ENCODE data around the gene UBL3.

The UBL3 gene

GRCh38 chr13:29816715-29817114 is 33.7 kb downstream of the UBL3 start:
- FAIRE-seq, result peak; percentile 47
- no peak for DNase-seq (ENCODE audit: extremely low spot score, insufficient read length, low read depth)

- DNase-seq (ENCODE audit: extremely low spot score, insufficient read length, low read depth) (no peak), FAIRE-seq (no peak)
These were observed 35.1 kb downstream of the UBL3 start for GRCh38 chr13:29815336-29815735.

GRCh38 chr13:29810898-29811297 is 39.5 kb downstream of the UBL3 start:
- DNase-seq (ENCODE audit: extremely low spot score, insufficient read length, low read depth) (no peak), FAIRE-seq (no peak)

- DNase-seq (ENCODE audit: extremely low spot score, insufficient read length, low read depth) (no peak), FAIRE-seq (peak; percentile 53)
These were observed 40.2 kb downstream of the UBL3 start for GRCh38 chr13:29810145-29810742.

- FAIRE-seq (no peak), DNase-seq (ENCODE audit: extremely low spot score, insufficient read length, low read depth) (no peak)
These were observed 42.2 kb downstream of the UBL3 start for GRCh38 chr13:29808264-29808663.

GRCh38 chr13:29805994-29806979 is 44.1 kb downstream of the UBL3 start:
- FAIRE-seq (no peak), DNase-seq (ENCODE audit: extremely low spot score, insufficient read length, low read depth) (no peak)

- DNase-seq (ENCODE audit: extremely low spot score, insufficient read length, low read depth) (no peak), FAIRE-seq (no peak)
These were observed 47.2 kb downstream of the UBL3 start for GRCh38 chr13:29803221-29803620.

- no peak for FAIRE-seq
These were observed 47.8 kb downstream of the UBL3 start for GRCh38 chr13:29802621-29803020.

GRCh38 chr13:29801737-29802305 is 48.6 kb downstream of the UBL3 start:
- DNase-seq (ENCODE audit: extremely low spot score, insufficient read length, low read depth), result no peak
- FAIRE-seq, result peak; percentile 73

More at GRCh38 chr13:29802621-29803020, 47.8 kb downstream of the UBL3 start:
- DNase-seq (ENCODE audit: extremely low spot score, insufficient read length, low read depth), result no peak

- no peak for DNase-seq (ENCODE audit: extremely low spot score, insufficient read length, low read depth)
- FAIRE-seq, result no peak
These were observed 49.3 kb downstream of the UBL3 start for GRCh38 chr13:29801102-29801501.

- FAIRE-seq, result no peak
These were observed 49.7 kb downstream of the UBL3 start for GRCh38 chr13:29800687-29801086.

GRCh38 chr13:29799041-29799440 is 51.4 kb downstream of the UBL3 start:
- FAIRE-seq (no peak), DNase-seq (ENCODE audit: extremely low spot score, insufficient read length, low read depth) (no peak)

More at GRCh38 chr13:29800687-29801086, 49.7 kb downstream of the UBL3 start:
- no peak for DNase-seq (ENCODE audit: extremely low spot score, insufficient read length, low read depth)

GRCh38 chr13:29791997-29792780 is 58.2 kb downstream of the UBL3 start:
- FAIRE-seq, result no peak
- DNase-seq (ENCODE audit: extremely low spot score, insufficient read length, low read depth), result no peak

- FAIRE-seq (no peak), DNase-seq (ENCODE audit: extremely low spot score, insufficient read length, low read depth) (no peak)
These were observed 58.9 kb downstream of the UBL3 start for GRCh38 chr13:29791508-29791907.

GRCh38 chr13:29786698-29787097 is 63.7 kb downstream of the UBL3 start:
- FAIRE-seq, result no peak
- DNase-seq (ENCODE audit: extremely low spot score, insufficient read length, low read depth), result no peak

- FAIRE-seq (no peak), DNase-seq (ENCODE audit: extremely low spot score, insufficient read length, low read depth) (no peak)
These were observed 64.4 kb downstream of the UBL3 start for GRCh38 chr13:29785978-29786377.

- FAIRE-seq, result peak; percentile 56
- no peak for DNase-seq (ENCODE audit: extremely low spot score, insufficient read length, low read depth)
These were observed 67.6 kb downstream of the UBL3 start for GRCh38 chr13:29782798-29783197.

- FAIRE-seq (no peak), DNase-seq (ENCODE audit: extremely low spot score, insufficient read length, low read depth) (no peak)
These were observed 75.6 kb downstream of the UBL3 start for GRCh38 chr13:29774830-29775229.

GRCh38 chr13:29771247-29771646 is 79.2 kb downstream of the UBL3 start:
- DNase-seq (ENCODE audit: extremely low spot score, insufficient read length, low read depth), result no peak
- peak; percentile 76 for FAIRE-seq

GRCh38 chr13:29767006-29767405 is 83.4 kb downstream of the UBL3 start:
- DNase-seq (ENCODE audit: extremely low spot score, insufficient read length, low read depth) (no peak), FAIRE-seq (no peak)
